ENCODE results near the gene ANKRD30B.
"Not testable (repeated sequence)": the region's sequence is repeated elsewhere in the genome, so short reads cannot be mapped to it uniquely, and the experiment has no call there.

GRCh38 chr18:14868825-14869224, 120.9 kb downstream of the ANKRD30B start:
- not testable (repeated sequence) for TF ChIP-seq POLR2AphosphoS5 (IDR thresholded peaks at IDR 0.05; ENCODE audit: insufficient read depth, low read depth, low read length); CTCF (IDR thresholded peaks at IDR 0.05; ENCODE audit: extremely low read depth in 1 of 2, insufficient read depth in 1 of 2, low read depth in 1 of 2, low read length in 2 of 2); POLR2A (IDR thresholded peaks at IDR 0.05; ENCODE audit: low read depth, low read length); EZH2 (IDR thresholded peaks at IDR 0.05; ENCODE audit: borderline replicate concordance, low read depth, low read length, severe bottlenecking); MAX (IDR thresholded peaks at IDR 0.05; ENCODE audit: insufficient read depth, insufficient read length); MYC (IDR thresholded peaks at IDR 0.05; ENCODE audit: low read depth, low read length); GATA2 (IDR thresholded peaks at IDR 0.05; ENCODE audit: insufficient read depth, insufficient read length, low read depth, low read length); FOS (IDR thresholded peaks at IDR 0.05; ENCODE audit: borderline replicate concordance, insufficient read depth, low read length)

Measured in endothelial cell of umbilical vein (primary cell).